ENCODE measurements around the gene MYL3.

DNA sequence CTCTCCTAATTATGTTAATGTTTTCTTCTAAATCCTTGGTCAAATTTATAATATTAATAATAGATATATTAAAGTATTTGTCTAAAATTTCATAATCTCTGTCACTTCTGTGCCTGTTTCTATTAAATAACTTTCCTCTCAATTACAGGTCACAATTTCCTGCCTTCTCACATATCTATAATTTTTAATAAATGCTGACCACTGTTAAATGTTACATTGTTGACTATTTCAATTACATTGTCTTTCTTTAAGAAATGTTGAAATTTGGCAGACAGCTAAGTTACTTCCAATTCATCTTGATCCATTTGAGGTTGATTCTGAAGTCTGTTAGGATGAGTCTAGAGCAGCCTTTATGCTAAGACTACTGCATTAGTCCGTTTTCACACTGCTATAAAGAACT lies 41.7 kb downstream of the MYL3 start:
- TF ChIP-seq EZH2 (IDR thresholded peaks at IDR 0.05; ENCODE audit: borderline replicate concordance, insufficient read depth, low read depth, low read length, poor library complexity, severe bottlenecking) (no peak), CTCF (IDR thresholded peaks at IDR 0.05) (no peak)
